Measurements from ENCODE around the gene HMGN1.

The HMGN1 gene

DNA sequence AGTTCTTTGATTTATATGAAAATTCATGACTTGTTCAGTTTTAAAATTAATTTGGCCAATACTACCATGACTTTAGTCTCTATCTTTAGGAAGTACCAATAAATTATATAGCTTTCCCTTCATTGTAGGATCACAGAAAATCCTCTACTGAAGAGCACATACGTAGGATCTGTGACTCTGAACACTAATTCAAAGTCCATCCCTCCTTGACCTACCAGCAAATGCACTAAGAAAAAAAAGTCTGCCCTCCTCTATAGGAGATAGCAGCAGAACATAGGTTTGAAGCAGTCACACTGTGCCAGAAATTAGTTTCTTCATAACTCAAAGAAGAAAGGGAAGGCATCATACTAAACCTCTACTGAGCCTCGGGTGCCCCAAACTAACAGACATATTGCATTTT lies 52.0 kb downstream of the HMGN1 start:
- no peak for DNase-seq (ENCODE audit: low read depth)

Measured in T follicular helper cell (primary cell).